Measurements from ENCODE around the gene GNG7. TPM values are rescaled to one million over a fixed set of nuclear protein-coding genes. Genes with fewer than 3 reads are reported as not detected.

Gene GNG7
- total RNA-seq, 1 experiment from 2014 or later = 7.7 TPM

DNA sequence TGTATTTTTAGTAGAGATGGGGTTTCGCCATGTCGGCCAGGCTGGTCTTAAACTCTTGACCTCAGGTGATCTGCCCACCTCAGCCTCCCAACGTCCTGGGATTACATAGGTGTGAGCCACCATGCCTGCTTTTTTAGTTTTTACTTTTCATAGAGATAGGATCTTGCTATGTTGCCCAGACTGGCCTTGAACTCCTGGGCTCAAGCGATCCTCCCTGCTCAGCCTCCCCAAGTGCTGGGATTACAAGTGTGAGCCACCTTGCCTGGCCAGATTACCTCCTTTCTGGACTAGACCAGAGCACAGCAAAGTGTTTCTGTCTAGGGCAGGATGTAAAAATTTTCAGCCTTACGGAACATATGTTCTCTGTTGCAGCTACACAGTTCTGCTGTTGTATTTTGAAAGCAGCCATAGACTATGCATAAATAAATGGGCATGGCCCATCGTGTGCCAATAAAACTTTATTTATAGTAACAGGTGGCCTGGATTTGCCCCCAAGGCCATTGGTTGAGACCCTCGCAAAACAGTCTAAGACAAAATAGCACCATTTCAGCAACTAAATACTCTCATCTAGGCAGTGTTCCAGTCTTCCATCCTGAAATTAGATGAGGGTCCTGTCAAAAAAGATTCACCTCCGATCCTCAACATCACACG lies 36.0 kb downstream of the GNG7 start:
- Histone ChIP-seq H4K8ac (replicated peaks; ENCODE audit: insufficient read length, low read depth, low read length) (no peak overlapping the region), H3K4me2 (ENCODE audit: insufficient read depth, insufficient read length, low read length) (no peak overlapping the region), H3K18ac (ENCODE audit: insufficient read length, low read depth, low read length) (no peak overlapping the region), H2BK120ac (ENCODE audit: low read depth, low read length, poor library complexity, severe bottlenecking) (no peak overlapping the region), H3K79me2 (ENCODE audit: insufficient read depth, low read length) (no peaks in the 10 kb centered on the region), H2BK20ac (ENCODE audit: low read depth, low read length, poor library complexity, severe bottlenecking) (no peak overlapping the region), H2AFZ (ENCODE audit: low read length) (no peak overlapping the region), H4K91ac (ENCODE audit: insufficient read length, low read depth, low read length) (no peak overlapping the region), H3K27ac (ENCODE audit: insufficient read length, low read depth, low read length) (no peak overlapping the region), H3K23me2 (ENCODE audit: insufficient read length, low read depth, low read length, poor library complexity, severe bottlenecking) (no peaks in the 10 kb centered on the region), H3K27me3 (ENCODE audit: insufficient read depth, low read length) (no peaks in the 10 kb centered on the region), H3K56ac (ENCODE audit: insufficient read length, low read depth, low read length) (no peak overlapping the region), H3K4ac (ENCODE audit: low read depth, low read length) (no peak overlapping the region), H3K79me1 (ENCODE audit: insufficient read depth, low read depth, low read length, poor library complexity, severe bottlenecking) (no peaks in the 10 kb centered on the region), H2BK5ac (ENCODE audit: insufficient read length, low read length) (no peak overlapping the region), H3K23ac (ENCODE audit: insufficient read length, low read depth, low read length) (no peak overlapping the region), H3K9me3 (ENCODE audit: control insufficient read depth, low read depth, low read length) (peaks cover 5% of the 10 kb centered on the region), H3K14ac (ENCODE audit: insufficient read depth, low read length) (no peak overlapping the region), H3K4me1 (ENCODE audit: insufficient read depth, low read length) (no peaks in the 10 kb centered on the region), H2AK5ac (ENCODE audit: insufficient read length, low read length) (no peak overlapping the region), H3T11ph (ENCODE audit: low read length) (no peak overlapping the region), H4K20me1 (ENCODE audit: control insufficient read depth, insufficient read depth, insufficient read length) (no peaks in the 10 kb centered on the region), H3K9ac (ENCODE audit: extremely low read depth, insufficient read length, low read length) (no peak overlapping the region), H2BK15ac (ENCODE audit: low read depth, low read length) (no peak overlapping the region), H4K5ac (ENCODE audit: insufficient read length, low read depth, low read length) (no peak overlapping the region), H2BK12ac (ENCODE audit: insufficient read length, low read depth, low read length) (no peak overlapping the region)
- H3K27ac Mint-ChIP-seq = no peak overlapping the region
- H3K36me3 Mint-ChIP-seq (ENCODE audit: insufficient read depth in 1 of 3, low read depth in 3 of 3) = peaks cover 2 to 11% (median 4%) of the 10 kb centered on the region in 3 experiments; a peak in 5 of 7 replicates
- peaks cover 18 to 20% of the 10 kb centered on the region in 2 experiments for H3K9me3 Mint-ChIP-seq
- no peaks in the 10 kb centered on the region for H3K4me1 Mint-ChIP-seq
- DNase-seq = no peak
- no CpG with 5 or more reads among the region's 9 CpGs for WGBS (ENCODE audit: extremely low coverage, insufficient read length, low lambda C conversion rate)
- H3K4me3 Mint-ChIP-seq = no peak overlapping the region
- H3K27me3 Mint-ChIP-seq (ENCODE audit: low read depth) = peaks cover 5% of the 10 kb centered on the region
- no peak for TF ChIP-seq CTCF (conservative IDR thresholded peaks at IDR 0.05)
